Measurements from ENCODE around the gene FBP1. TPM values are rescaled to one million over a fixed set of nuclear protein-coding genes. Genes with fewer than 3 reads are reported as not detected.

The FBP1 gene
- total and polyA plus RNA-seq, 7 donors = 0.24 to 1.4 (median 0.83) TPM

GRCh38 chr9:94663140-94663539, 23.8 kb upstream of the FBP1 start:
- TF ChIP-seq CTCF (IDR thresholded peaks at IDR 0.05) = no peak
- H3K36me3 ChIP-seq (ENCODE audit: insufficient read depth in 1 of 2, low read depth in 1 of 2) = no peaks in the 10 kb centered on the region

GRCh38 chr9:94657021-94657725, 17.9 kb upstream of the FBP1 start:
- Histone ChIP-seq H3K36me3 (ENCODE audit: insufficient read depth in 1 of 2, low read depth in 1 of 2) (no peaks in the 10 kb centered on the region), H3K9me3 (no peaks in the 10 kb centered on the region), H3K27me3 (ENCODE audit: insufficient read depth in 3 of 3, low read length in 2 of 3) (no peaks in the 10 kb centered on the region), H3K4me1 (no peaks in the 10 kb centered on the region), H3K27ac (no peak overlapping the region), H3K4me3 (no peak overlapping the region)
- ATAC-seq (no peak), DNase-seq (no peak)
- intact Hi-C loops (cut with DNase I) = no loop called here
- TF ChIP-seq CTCF (IDR thresholded peaks at IDR 0.05) = no peak
- 81 to 94% (median 87%) methylated on average over 4 of the region's 4 CpGs for WGBS, 3 donors

More at GRCh38 chr9:94663140-94663539, 23.8 kb upstream of the FBP1 start:
- no peaks in the 10 kb centered on the region for H3K9me3 ChIP-seq
- no peaks in the 10 kb centered on the region for H3K4me1 ChIP-seq
- intact Hi-C loops (cut with DNase I) = no loop called here
- no peaks in the 10 kb centered on the region for H3K27me3 ChIP-seq (ENCODE audit: insufficient read depth in 3 of 3, low read length in 2 of 3)
- no peak for DNase-seq
- H3K27ac ChIP-seq = no peak overlapping the region
- no peak for ATAC-seq
- no peak overlapping the region for H3K4me3 ChIP-seq
- WGBS, 3 donors = 78 to 80% (median 80%) methylated on average over 8 of the region's 8 CpGs

DNA sequence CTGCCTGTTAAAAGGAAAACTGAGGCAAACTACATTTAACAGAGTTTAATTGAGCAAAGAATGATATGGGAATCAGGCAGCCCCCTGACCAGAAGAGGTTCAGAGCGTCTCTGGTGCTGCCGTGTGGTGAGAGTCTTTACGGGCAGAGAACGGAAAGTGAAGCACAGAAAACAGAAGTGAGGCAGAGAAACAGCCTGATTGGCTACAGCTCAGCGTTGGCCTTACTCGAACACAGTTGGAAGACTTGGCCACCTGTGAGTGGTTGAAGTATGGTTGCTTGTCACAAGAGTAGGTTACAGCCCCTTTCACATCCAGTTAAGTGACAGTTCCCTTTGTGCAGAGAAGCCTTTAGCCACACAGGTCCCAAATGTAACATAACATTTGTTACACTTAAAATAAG, 16.9 kb upstream of the FBP1 start:
- intact Hi-C loops (cut with DNase I) = no loop called here
- H3K27me3 ChIP-seq (ENCODE audit: insufficient read depth in 3 of 3, low read length in 2 of 3) = no peaks in the 10 kb centered on the region
- H3K27ac ChIP-seq = peak overlapping the region; percentile 30
- H3K36me3 ChIP-seq (ENCODE audit: insufficient read depth in 1 of 2, low read depth in 1 of 2) = no peaks in the 10 kb centered on the region
- DNase-seq = no peak
- peak overlapping the region; percentile 43 for H3K4me3 ChIP-seq
- no peaks in the 10 kb centered on the region for H3K4me1 ChIP-seq
- WGBS, 3 donors = 8 to 28% (median 16%) methylated on average over 6 of the region's 6 CpGs
- H3K9me3 ChIP-seq = no peaks in the 10 kb centered on the region
- TF ChIP-seq CTCF (IDR thresholded peaks at IDR 0.05) = no peak
- peak; percentile 35 to 79 (median 60) for ATAC-seq

GRCh38 chr9:94655739-94656138, 16.4 kb upstream of the FBP1 start:
- WGBS, 3 donors = 71 to 81% (median 78%) methylated on average over 10 of the region's 10 CpGs

More at GRCh38 chr9:94655739-94656138, 16.4 kb upstream of the FBP1 start:
- DNase-seq = no peak
- Histone ChIP-seq H3K27me3 (ENCODE audit: insufficient read depth in 3 of 3, low read length in 2 of 3) (no peaks in the 10 kb centered on the region), H3K27ac (peak overlapping the region; percentile 30), H3K36me3 (ENCODE audit: insufficient read depth in 1 of 2, low read depth in 1 of 2) (no peaks in the 10 kb centered on the region), H3K9me3 (no peaks in the 10 kb centered on the region), H3K4me3 (peak overlapping the region; percentile 43), H3K4me1 (no peaks in the 10 kb centered on the region)
- TF ChIP-seq CTCF (IDR thresholded peaks at IDR 0.05) = no peak
- ATAC-seq = no peak
- intact Hi-C loops (cut with DNase I) = no loop called here

Measured in psoas muscle (tissue), 8 donors.